Measurements from ENCODE around the gene SPOCK3.

GRCh38 chr4:167239627-167240026 is 5.3 kb upstream of the SPOCK3 start:
- TF ChIP-seq KDM5B (CRISPR knock-in tag; IDR thresholded peaks at IDR 0.05; ENCODE audit: borderline replicate concordance), result no peak
- no peak for TF ChIP-seq ZFP36L2 (CRISPR knock-in tag; IDR thresholded peaks at IDR 0.05)
- TF ChIP-seq ZNF331 (CRISPR knock-in tag; IDR thresholded peaks at IDR 0.05), result no peak
- TF ChIP-seq ZNF530 (CRISPR knock-in tag; IDR thresholded peaks at IDR 0.05; ENCODE audit: low read depth), result no peak
